Activated CD4-positive, CD25-positive, alpha-beta regulatory T cell treated with anti-CD3 and anti-CD28 coated beads, Interleukin-2, amount 50 U/mL, for 16 hours (primary cell): Measurements from ENCODE around the gene MAP2K7.
"Not testable (repeated sequence)": the region's sequence is repeated elsewhere in the genome, so short reads cannot be mapped to it uniquely, and the experiment has no call there.

Experiments
- DNase-seq: peaks from one replicate; pipeline ENCODE4 v3.0.0-alpha.2; 2020; ENCODE audit warnings: low read depth, low spot score

The MAP2K7 gene

GRCh38 chr19:7907122-7907521 is 3.4 kb downstream of the MAP2K7 start:
- DNase-seq: no peak

GRCh38 chr19:7907544-7907943 is 3.9 kb downstream of the MAP2K7 start:
- no peak for DNase-seq

GRCh38 chr19:7908078-7908699 is 4.5 kb downstream of the MAP2K7 start:
- DNase-seq: no peak

GRCh38 chr19:7908742-7909461 is 5.2 kb downstream of the MAP2K7 start:
- DNase-seq: no peak

GRCh38 chr19:7909471-7910067 is 5.9 kb downstream of the MAP2K7 start:
- no peak for DNase-seq

GRCh38 chr19:7910321-7911161 is 6.9 kb downstream of the MAP2K7 start:
- no peak for DNase-seq

GRCh38 chr19:7911508-7912143 is 7.9 kb downstream of the MAP2K7 start:
- no peak for DNase-seq

- DNase-seq: no peak
Measured at GRCh38 chr19:7912144-7912696, 8.5 kb downstream of the MAP2K7 start.

GRCh38 chr19:7912697-7913564 is 9.3 kb downstream of the MAP2K7 start:
- DNase-seq: no peak

GRCh38 chr19:7913652-7914051 is 10.0 kb downstream of the MAP2K7 start:
- no peak for DNase-seq

GRCh38 chr19:7914099-7914498 is 10.4 kb downstream of the MAP2K7 start:
- DNase-seq: no peak

GRCh38 chr19:7914598-7915045 is 10.9 kb downstream of the MAP2K7 start, which contains the start of gene TGFBR3L:
Gene TGFBR3L, plus strand, starts transcription at chr19:7914830.
- DNase-seq: no peak

GRCh38 chr19:7915250-7916102 is 11.8 kb downstream of the MAP2K7 start:
- no peak for DNase-seq

- no peak for DNase-seq
Measured at GRCh38 chr19:7916103-7916954, 12.7 kb downstream of the MAP2K7 start.

GRCh38 chr19:7916955-7917266 is 13.2 kb downstream of the MAP2K7 start:
- no peak for DNase-seq

GRCh38 chr19:7917267-7918061 is 13.8 kb downstream of the MAP2K7 start:
- DNase-seq: no peak

- DNase-seq: not testable (repeated sequence)
Measured at GRCh38 chr19:7918062-7918614, 14.5 kb downstream of the MAP2K7 start.
